ENCODE data around the gene SORBS2. TPM values are rescaled to one million over a fixed set of nuclear protein-coding genes. Genes with fewer than 3 reads are reported as not detected.

Gene SORBS2
- total RNA-seq, 1 experiment from 2014 or later, result 9.7 TPM

DNA sequence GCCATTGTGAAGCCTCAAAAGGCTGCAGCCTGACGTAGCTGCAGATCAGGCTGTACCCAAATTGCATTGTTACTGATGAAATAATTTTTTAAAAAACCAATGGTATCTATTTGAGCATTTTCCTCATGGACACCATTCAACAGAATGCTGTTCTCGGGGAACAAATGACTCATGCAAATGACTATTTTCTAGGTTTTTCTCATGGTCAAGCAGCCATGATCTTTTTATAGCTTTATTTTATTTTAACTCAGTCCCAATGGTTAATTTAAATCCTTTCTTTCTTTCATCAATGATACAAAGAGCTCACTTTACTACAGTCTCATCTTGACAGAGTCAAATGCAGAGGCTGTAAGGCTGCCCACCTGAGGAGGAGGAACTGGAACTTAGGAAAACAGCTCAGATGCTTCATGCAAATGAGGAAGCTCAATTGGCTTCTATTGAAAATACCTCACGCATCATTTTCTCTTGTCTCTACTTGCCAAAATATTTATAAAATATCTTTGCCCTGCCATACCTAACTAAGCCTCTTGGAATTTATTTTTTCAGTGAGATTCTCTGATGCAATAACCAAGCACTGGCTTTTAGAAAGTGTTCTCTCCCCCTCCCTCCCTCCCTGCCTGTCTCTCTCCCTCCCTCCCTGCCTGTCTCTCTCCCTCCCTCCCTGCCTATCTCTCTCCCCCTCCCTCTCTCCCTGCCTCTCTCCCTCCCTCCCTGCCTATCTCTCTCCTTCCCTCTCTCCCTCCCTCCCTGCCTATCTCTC, 81.0 kb downstream of the SORBS2 start:
- no peak overlapping the region for H4K5ac ChIP-seq (ENCODE audit: insufficient read length, low read depth, low read length)
- Mint-ChIP-seq H3K4me1 (peaks cover 18 to 26% of the 10 kb centered on the region in 2 experiments), H3K27me3 (ENCODE audit: low read depth) (no peaks in the 10 kb centered on the region; the same call in 1 of the 2 replicates), H3K36me3 (ENCODE audit: insufficient read depth in 1 of 3, low read depth in 3 of 3) (peaks cover 9 to 32% (median 30%) of the 10 kb centered on the region in 3 experiments), H3K27ac (no peak overlapping the region; a peak in 1 of 7 replicates), H3K4me3 (no peak overlapping the region), H3K9me3 (peaks cover 5 to 8% of the 10 kb centered on the region in 2 experiments; a peak in 3 of 5 replicates)
- no peak overlapping the region for H3K4ac ChIP-seq (ENCODE audit: low read depth, low read length)
- no peak overlapping the region for H3T11ph ChIP-seq (ENCODE audit: low read length)
- H3K79me1 ChIP-seq (ENCODE audit: insufficient read depth, low read depth, low read length, poor library complexity, severe bottlenecking), result no peaks in the 10 kb centered on the region
- H2BK15ac ChIP-seq (ENCODE audit: low read depth, low read length), result no peak overlapping the region
- H4K20me1 ChIP-seq (ENCODE audit: control insufficient read depth, insufficient read depth, insufficient read length), result no peaks in the 10 kb centered on the region
- peaks cover 2% of the 10 kb centered on the region; the same call in 1 of the 2 replicates for H3K79me2 ChIP-seq (ENCODE audit: insufficient read depth, low read length)
- H3K4me2 ChIP-seq (ENCODE audit: insufficient read depth, insufficient read length, low read length), result no peak overlapping the region
- no peak overlapping the region for H3K23ac ChIP-seq (ENCODE audit: insufficient read length, low read depth, low read length)
- no CpG with 5 or more reads among the region's 3 CpGs for WGBS (ENCODE audit: extremely low coverage, insufficient read length, low lambda C conversion rate)
- H2BK120ac ChIP-seq (ENCODE audit: low read depth, low read length, poor library complexity, severe bottlenecking), result no peak overlapping the region
- no peaks in the 10 kb centered on the region for H3K23me2 ChIP-seq (ENCODE audit: insufficient read length, low read depth, low read length, poor library complexity, severe bottlenecking)
- H3K4me1 ChIP-seq (ENCODE audit: insufficient read depth, low read length), result peaks cover 2% of the 10 kb centered on the region; the same call in 1 of the 2 replicates
- no peak overlapping the region for H2AFZ ChIP-seq (ENCODE audit: low read length)
- H3K56ac ChIP-seq (ENCODE audit: insufficient read length, low read depth, low read length), result no peak overlapping the region
- no peak overlapping the region for H2AK5ac ChIP-seq (ENCODE audit: insufficient read length, low read length)
- H3K18ac ChIP-seq (ENCODE audit: insufficient read length, low read depth, low read length), result no peak overlapping the region
- no peak overlapping the region for H2BK5ac ChIP-seq (ENCODE audit: insufficient read length, low read length)
- H2BK20ac ChIP-seq (ENCODE audit: low read depth, low read length, poor library complexity, severe bottlenecking), result no peak overlapping the region
- DNase-seq, result no peak
- TF ChIP-seq, protein P1, sequence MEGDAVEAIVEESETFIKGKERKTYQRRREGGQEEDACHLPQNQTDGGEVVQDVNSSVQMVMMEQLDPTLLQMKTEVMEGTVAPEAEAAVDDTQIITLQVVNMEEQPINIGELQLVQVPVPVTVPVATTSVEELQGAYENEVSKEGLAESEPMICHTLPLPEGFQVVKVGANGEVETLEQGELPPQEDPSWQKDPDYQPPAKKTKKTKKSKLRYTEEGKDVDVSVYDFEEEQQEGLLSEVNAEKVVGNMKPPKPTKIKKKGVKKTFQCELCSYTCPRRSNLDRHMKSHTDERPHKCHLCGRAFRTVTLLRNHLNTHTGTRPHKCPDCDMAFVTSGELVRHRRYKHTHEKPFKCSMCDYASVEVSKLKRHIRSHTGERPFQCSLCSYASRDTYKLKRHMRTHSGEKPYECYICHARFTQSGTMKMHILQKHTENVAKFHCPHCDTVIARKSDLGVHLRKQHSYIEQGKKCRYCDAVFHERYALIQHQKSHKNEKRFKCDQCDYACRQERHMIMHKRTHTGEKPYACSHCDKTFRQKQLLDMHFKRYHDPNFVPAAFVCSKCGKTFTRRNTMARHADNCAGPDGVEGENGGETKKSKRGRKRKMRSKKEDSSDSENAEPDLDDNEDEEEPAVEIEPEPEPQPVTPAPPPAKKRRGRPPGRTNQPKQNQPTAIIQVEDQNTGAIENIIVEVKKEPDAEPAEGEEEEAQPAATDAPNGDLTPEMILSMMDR (conservative IDR thresholded peaks at IDR 0.05), result no peak
- no peak overlapping the region for H3K9ac ChIP-seq (ENCODE audit: extremely low read depth, insufficient read length, low read length)
- H3K14ac ChIP-seq (ENCODE audit: insufficient read depth, low read length), result no peak overlapping the region
- H3K27ac ChIP-seq (ENCODE audit: insufficient read length, low read depth, low read length), result no peak overlapping the region
- H3K9me3 ChIP-seq (ENCODE audit: control insufficient read depth, low read depth, low read length), result no peaks in the 10 kb centered on the region
- H4K91ac ChIP-seq (ENCODE audit: insufficient read length, low read depth, low read length), result no peak overlapping the region
- H2BK12ac ChIP-seq (ENCODE audit: insufficient read length, low read depth, low read length), result no peak overlapping the region
- no peaks in the 10 kb centered on the region for H3K27me3 ChIP-seq (ENCODE audit: insufficient read depth, low read length)
- H4K8ac ChIP-seq (replicated peaks; ENCODE audit: insufficient read length, low read depth, low read length), result no peak overlapping the region
